GM13976 (cell line): ENCODE data around the gene POFUT2.

Experiments used
- DNase-seq: peaks from one replicate; pipeline ENCODE4 v3.0.0; 2012; ENCODE audit warnings: low spot score
- in situ Hi-C: fragments of 300-500 bp; cut with MboI; formaldehyde crosslinking; loops from one replicate; pipeline ENCODE4 v1.12.0; 2022; ENCODE audit warnings: low sequenced_read_pairs, mixed read lengths, inconsistent platforms; ENCODE audit not compliant: unreplicated experiment
- TF ChIP-seq, protein P1 (sequence below): IDR thresholded peaks from 2 replicates; pipeline ENCODE4 v1.5.1; 2012; ENCODE audit warnings: borderline replicate concordance, mild to moderate bottlenecking; ENCODE audit not compliant: insufficient read depth; ENCODE audit errors: extremely low read depth, missing control alignments, control extremely low read depth

Gene POFUT2

DNA sequence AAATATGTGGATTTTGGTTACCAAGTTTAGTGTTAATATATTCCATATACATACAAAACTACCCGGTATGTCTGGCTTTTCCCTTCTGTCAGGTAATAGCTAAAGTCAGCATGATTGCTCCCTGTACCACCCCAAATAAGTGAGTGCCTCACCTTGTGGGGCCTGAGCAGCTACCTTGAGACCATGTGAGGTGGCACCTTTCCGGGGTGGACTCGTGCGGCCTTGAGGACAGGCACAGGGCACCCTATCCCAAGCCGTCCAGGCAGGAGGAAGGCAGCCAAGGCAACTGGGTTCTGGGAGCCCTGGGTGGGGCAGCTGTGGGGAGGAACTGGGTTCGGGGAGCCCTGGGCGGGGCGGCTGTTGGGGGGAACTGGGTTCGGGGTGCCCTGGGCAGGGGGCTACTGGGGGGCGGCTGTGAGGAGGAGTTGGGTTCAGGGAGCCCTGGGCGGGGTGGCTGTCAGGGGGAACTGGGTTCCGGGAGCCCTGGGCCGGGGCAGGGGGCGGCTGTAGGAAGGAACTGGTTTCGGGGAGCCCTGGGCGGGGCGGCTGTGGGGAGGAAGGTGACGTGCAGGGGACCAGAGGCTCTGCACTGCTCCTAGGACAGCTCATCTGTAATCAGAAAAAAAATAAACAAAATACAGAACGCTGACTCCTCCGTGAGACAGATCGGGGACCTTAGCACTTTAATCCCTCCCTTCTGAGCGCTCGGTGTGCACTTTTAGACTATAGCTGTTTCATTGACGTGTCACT, 63.3 kb downstream of the POFUT2 start:
- peak; percentile 47 for DNase-seq
- TF ChIP-seq, protein P1, sequence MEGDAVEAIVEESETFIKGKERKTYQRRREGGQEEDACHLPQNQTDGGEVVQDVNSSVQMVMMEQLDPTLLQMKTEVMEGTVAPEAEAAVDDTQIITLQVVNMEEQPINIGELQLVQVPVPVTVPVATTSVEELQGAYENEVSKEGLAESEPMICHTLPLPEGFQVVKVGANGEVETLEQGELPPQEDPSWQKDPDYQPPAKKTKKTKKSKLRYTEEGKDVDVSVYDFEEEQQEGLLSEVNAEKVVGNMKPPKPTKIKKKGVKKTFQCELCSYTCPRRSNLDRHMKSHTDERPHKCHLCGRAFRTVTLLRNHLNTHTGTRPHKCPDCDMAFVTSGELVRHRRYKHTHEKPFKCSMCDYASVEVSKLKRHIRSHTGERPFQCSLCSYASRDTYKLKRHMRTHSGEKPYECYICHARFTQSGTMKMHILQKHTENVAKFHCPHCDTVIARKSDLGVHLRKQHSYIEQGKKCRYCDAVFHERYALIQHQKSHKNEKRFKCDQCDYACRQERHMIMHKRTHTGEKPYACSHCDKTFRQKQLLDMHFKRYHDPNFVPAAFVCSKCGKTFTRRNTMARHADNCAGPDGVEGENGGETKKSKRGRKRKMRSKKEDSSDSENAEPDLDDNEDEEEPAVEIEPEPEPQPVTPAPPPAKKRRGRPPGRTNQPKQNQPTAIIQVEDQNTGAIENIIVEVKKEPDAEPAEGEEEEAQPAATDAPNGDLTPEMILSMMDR: no peak

DNA sequence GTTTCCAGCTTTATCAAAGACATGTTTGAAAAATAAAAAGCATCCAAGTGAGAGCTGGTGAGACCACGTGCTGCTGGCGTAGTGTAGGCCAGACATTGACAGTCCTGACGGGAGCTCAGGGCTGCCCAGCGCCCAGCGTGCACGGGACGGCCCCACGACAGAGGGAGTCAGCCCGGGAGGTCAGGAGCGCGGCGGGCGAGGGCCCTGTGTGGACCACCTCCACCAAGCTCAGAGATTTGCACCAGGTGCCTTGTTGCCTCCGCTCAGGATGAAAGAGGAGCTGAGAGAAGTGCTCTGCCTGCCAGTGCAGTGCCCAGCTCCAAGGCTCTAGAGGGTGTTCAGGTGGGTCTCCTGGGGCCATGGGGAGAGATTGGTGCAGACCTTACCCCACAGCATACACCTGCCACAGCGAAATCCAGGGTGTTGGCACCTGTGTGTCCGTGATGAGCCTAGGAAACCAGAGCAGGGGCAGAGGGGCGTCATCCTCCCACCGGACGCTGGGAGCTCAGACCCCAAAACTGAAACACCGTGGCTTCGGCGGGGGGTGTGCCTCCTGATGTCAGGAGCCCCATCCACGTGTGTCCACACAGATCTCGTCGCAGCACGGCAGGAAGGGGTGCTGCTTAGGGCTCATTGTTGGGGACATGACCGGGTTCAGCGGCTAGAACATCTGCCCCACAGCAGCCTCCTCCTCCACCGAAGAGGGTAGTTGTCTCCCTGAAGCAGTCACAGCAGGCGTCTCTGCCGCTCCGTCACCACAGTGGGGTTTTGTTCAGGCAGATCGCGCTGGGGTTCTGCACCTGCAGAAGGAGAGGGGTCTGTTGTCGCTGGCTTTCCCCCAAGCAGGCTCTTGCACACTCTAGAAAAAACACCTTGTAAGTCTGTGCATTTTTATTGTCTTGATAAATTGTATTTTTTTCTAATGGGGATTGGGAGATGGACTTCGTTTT, 64.2 kb downstream of the POFUT2 start:
- in situ Hi-C loops: no loop called here
- no peak for DNase-seq
- TF ChIP-seq, protein P1: no peak

More for the DNA sequence above, 63.3 kb downstream of the POFUT2 start:
- in situ Hi-C loops: no loop called here

DNA sequence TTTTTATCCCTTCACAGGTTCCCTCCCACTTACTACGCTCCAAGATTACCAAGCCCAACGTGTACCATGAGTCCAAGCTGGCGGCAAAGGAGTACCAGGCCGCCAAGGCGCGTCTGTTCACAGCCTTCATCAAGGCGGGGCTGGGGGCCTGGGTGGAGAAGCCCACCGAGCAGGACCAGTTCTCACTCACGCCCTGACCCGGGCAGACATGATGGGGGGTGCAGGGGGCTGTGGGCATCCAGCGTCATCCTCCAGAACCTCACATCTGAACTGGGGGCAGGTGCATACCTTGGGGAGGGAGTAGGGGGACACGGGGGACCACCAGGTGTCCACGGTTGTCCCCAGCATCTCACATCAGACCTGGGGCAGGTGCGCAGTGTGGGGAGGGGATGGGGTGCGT, 65.7 kb downstream of the POFUT2 start:
- in situ Hi-C loops: no loop called here
- TF ChIP-seq, protein P1: no peak
- no peak for DNase-seq

DNA sequence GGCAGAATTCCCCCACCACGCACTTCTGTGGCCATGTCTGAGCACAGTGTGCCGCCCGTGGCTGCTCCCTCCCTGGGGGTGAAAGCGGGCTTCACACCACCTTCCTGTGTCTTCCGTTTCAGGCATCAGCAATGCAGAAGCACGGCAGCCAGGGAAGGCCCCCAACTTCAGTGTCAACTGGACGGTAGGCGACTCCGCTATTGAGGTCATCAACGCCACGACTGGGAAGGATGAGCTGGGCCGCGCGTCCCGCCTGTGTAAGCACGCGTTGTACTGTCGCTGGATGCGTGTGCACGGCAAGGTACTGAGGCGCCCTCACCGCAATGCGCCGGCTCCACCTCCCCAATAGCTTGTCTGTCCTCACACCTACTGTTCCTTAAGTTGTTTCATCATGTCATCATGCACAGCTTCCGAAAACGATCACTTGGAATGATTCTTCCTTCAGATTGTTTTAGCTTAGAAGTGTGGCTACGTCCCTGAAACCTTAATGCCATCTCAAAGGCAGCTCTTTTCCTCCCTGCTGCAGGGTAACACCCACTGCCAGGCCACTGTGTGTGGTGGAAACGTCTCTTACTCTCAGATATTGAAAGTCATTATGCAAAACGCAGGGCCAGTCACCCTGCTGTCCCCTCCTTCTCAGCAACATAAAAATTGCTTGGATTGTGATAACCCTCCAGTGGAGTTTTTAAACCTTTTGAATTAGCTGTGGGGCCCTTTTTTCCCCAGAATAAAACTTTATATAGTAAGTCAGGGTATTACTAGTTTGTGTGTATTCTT, 66.8 kb downstream of the POFUT2 start:
- TF ChIP-seq, protein P1: no peak
- DNase-seq: no peak
- in situ Hi-C loops: no loop called here

DNA sequence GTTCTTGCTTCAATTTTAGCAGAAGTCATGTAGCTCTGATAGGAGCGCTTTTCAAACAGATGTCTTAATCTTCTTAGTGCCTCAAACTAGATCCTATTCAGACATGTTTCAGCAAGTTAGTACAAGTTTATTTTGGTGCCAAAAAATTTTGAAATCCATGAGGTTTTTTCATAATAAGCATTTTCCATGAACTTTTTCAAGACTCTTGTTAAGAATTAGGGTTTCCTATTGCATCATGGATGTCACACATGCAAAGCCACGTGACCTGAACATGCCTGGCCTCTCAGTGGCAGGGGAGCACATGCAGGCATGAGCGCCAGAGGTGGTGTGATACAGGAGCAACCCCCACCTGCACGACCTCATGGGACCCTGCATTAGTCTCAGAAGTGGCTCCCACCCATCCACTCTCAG, 67.6 kb downstream of the POFUT2 start:
- in situ Hi-C loops: no loop called here
- TF ChIP-seq, protein P1: no peak
- no peak for DNase-seq

DNA sequence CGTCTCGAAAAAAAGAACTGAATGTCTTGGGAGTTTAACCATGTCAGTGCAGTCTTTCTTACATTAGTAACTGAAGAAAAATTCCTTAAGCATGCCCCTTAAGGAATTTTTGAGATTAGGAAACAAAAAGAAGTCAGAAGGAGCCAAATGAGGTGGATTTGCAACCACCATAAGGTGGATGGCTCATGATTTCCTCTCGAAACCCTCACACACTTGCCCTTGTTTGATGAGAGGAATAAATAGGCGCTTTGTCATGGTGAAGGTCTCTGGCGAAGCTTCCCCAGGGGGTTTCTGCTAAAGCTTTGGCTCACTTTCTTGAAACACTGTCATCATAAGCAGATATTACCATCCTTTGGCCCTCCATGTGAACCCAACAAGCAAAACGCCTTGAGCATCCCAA, 68.2 kb downstream of the POFUT2 start:
- TF ChIP-seq, protein P1: no peak
- no peak for DNase-seq
- in situ Hi-C loops: no loop called here
